Stimulated activated CD8-positive, alpha-beta memory T cell treated with anti-CD3 and anti-CD28 coated beads, Interleukin-12 subunit alpha, Interleukin-12 subunit beta, amount 100 ng/mL, for 24 hours (primary cell): ENCODE data around the gene DBT.
"Not testable (repeated sequence)": the region's sequence is repeated elsewhere in the genome, so short reads cannot be mapped to it uniquely, and the experiment has no call there.

Experiments used
- DNase-seq: peaks from one replicate; pipeline ENCODE4 v3.0.0-alpha.2; 2020; ENCODE audit errors: extremely low read depth

The DBT gene

GRCh38 chr1:100250807-100251206, 1.2 kb upstream of the DBT start:
- no peak for DNase-seq

GRCh38 chr1:100250264-100250663, 630 bp upstream of the DBT start:
- no peak for DNase-seq

GRCh38 chr1:100249155-100249536, 488 bp downstream of the DBT start:
- no peak for DNase-seq

GRCh38 chr1:100246738-100247137, 2.9 kb downstream of the DBT start:
- DNase-seq, result no peak

- no peak for DNase-seq
These were observed 9.0 kb downstream of the DBT start for GRCh38 chr1:100240631-100241030.

- DNase-seq, result no peak
These were observed 9.7 kb downstream of the DBT start for GRCh38 chr1:100239961-100240360.

GRCh38 chr1:100237091-100237490, 12.5 kb downstream of the DBT start:
- no peak for DNase-seq

- no peak for DNase-seq
These were observed 15.2 kb downstream of the DBT start for GRCh38 chr1:100234432-100234831.

- DNase-seq, result not testable (repeated sequence)
These were observed 16.1 kb downstream of the DBT start for GRCh38 chr1:100233566-100233965.

- no peak for DNase-seq
These were observed 17.5 kb downstream of the DBT start for GRCh38 chr1:100232156-100232555.

GRCh38 chr1:100231721-100232120, 17.9 kb downstream of the DBT start:
- DNase-seq, result no peak

GRCh38 chr1:100230765-100231164, 18.9 kb downstream of the DBT start:
- no peak for DNase-seq

- DNase-seq, result no peak
These were observed 19.8 kb downstream of the DBT start for GRCh38 chr1:100229681-100230443.

GRCh38 chr1:100222428-100222827, 27.2 kb downstream of the DBT start:
- no peak for DNase-seq

GRCh38 chr1:100219883-100220282, 29.8 kb downstream of the DBT start:
- no peak for DNase-seq

GRCh38 chr1:100219457-100219856, 30.2 kb downstream of the DBT start:
- DNase-seq, result no peak

- DNase-seq, result no peak
These were observed 31.8 kb downstream of the DBT start for GRCh38 chr1:100217834-100218233.

- no peak for DNase-seq
These were observed 34.5 kb downstream of the DBT start for GRCh38 chr1:100215101-100215500.

GRCh38 chr1:100213141-100213540, 36.5 kb downstream of the DBT start:
- DNase-seq, result no peak

- no peak for DNase-seq
These were observed 43.3 kb downstream of the DBT start for GRCh38 chr1:100206301-100206700.

GRCh38 chr1:100205593-100205992, 44.0 kb downstream of the DBT start:
- DNase-seq, result not testable (repeated sequence)

- not testable (repeated sequence) for DNase-seq
These were observed 44.5 kb downstream of the DBT start for GRCh38 chr1:100205103-100205502.

- DNase-seq, result not testable (repeated sequence)
These were observed 46.9 kb downstream of the DBT start for GRCh38 chr1:100202703-100203102.

- DNase-seq, result not testable (repeated sequence)
These were observed 49.6 kb downstream of the DBT start for GRCh38 chr1:100200060-100200459.
